HG03378 (cell line): ENCODE measurements around the gene SBSN.

ENCODE experiments used
- ATAC-seq: cut with Tn5 transposase; IDR thresholded peaks from one replicate; pipeline ENCODE4 v1.9.1; 2021; ENCODE audit warnings: mild to moderate bottlenecking, moderate library complexity; ENCODE audit not compliant: unreplicated experiment

SBSN gene

DNA sequence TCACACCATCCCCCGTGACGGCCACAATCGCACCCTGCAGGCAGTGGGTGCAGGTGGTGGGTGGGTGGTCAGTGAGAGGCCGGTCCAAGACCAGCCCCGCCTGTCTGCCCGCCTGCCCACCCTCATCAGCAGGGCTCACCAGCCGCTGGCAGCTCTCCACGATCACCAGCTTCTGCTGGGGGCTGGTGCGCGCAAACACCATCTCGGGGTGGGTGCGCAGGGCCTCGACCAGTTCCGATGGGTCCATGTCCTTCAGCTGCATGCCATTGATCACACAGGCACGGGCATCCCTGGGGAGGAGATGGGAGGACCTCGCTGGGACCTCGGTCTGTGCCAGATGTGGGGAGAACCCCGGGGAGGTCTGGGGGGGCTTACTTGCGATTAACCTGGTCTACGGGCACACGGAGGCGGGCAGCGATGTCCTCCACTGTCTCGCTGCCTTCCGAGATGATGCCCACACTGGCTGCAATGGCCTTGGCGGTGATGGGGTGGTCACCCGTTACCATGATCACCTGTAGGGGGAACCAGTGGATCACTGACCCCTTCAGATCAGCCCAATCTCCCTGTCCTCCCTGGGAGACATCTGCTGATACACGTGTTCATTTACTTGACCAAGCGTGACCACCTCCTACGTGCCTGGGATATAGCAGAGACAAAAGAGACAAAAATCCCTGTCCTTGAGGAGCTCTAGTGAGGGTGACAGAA, 27.3 kb upstream of the SBSN start:
- no peak for ATAC-seq

DNA sequence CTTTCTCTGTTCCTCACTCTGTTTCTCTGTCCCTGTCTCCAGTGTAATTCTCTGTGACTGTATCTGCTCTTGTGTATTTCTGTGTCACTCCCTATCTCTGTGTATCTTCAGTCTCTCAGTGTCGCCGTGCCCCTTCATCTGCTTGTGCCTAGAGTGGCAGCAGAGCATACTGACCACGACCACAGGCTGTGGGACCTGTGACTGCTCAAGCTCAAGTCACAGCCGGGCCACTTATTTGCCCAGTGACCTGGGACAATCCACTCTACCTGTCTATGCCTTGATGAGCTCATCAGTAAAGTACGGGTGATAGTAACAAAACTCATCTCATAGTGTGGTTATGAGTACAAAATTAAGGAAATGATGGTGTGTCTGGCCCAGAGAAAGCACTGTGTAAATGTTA, 26.0 kb upstream of the SBSN start:
- ATAC-seq = no peak

GRCh38 chr19:35553385-35554000, 25.4 kb upstream of the SBSN start:
- no peak for ATAC-seq

- ATAC-seq = no peak
Measured at GRCh38 chr19:35552534-35553384, 24.6 kb upstream of the SBSN start.

GRCh38 chr19:35551091-35551810, 23.1 kb upstream of the SBSN start:
- no peak for ATAC-seq

DNA sequence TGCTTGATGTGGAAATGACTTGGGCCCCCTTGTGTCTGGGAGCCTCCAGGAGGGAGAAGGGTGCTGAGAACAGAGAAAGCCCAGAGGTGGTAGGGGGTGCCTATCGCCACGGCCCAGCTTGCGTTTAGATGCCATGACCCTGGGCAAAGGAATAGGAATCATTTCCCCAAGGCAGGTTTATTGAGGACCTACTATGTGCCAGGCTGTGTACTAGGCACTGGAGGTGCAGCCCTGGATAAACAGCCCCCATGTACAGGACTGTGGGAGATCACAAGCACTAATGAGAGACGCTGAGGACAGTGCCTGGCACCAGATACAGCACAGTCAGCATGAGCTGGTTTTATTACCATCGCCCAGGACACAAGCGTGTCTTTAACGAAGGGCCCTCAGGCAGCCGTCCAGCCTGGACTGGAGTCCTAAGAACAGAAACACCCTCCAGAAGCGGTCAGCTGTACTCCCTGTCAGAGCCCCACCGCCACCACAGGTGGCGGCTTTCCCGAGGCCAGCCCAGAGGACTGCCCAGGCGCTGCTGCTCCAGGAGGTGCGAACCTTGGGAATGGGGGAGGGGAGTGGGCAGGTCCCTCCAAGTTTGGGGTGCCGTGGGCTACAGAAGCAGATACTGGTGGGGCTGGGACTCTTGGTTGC, 21.9 kb upstream of the SBSN start:
- ATAC-seq = no peak

DNA sequence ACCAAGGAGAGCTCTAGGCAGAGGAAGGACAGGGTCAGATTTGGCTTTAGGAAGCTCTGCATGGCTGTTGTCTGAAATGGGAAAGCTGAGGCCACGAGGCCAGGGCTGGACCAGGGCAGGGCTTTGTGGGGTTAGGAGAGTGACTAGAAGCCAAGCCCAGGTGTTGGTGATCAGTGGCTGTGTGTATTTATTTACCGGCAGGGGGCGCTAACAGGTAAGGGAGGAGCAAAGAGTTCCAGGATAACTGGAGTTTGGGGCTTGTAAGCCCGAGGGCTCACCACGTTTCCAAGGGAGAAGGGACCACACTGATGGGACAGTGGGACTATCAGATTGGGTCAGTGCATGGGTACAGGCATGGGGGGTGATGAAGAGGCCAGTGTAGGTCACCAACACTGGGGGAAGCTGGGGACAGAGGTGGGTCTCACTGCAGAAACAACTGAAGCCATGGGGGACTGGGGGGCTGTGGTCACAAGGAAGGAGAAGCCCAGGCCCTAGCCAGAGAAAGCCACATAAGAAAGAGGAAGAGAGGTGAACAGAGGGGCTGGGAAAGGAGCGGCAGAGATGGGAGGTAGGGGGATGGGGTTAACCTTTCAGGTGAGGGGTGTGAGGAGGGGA, 21.2 kb upstream of the SBSN start:
- ATAC-seq = no peak

GRCh38 chr19:35546532-35546931, 18.4 kb upstream of the SBSN start:
- no peak for ATAC-seq

DNA sequence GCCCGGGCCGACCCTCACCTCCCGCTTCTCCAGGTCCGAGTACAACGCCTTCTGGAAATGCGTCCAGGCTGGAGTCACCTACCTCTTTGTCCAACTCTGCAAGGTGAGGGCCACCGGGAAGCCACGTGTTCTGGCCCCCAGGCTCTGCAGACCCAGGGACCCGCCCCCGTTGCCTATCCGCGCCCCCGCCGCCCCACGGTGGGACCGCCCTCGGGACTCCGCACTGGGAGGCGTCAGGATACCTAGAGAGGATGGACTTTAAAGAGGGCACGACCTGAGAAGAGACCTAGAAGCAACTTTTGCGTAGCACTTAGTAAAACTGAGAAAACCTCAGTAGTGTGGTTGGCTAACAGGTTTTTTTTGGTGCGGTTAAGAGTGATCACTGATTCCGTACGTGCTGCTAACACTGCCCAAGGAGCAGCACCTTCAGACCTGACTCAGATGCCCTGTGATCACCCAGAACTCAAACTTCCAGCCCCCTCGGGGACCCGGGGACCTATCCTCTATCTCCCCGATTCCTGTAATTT, 17.8 kb upstream of the SBSN start:
- peak; percentile 34 for ATAC-seq

DNA sequence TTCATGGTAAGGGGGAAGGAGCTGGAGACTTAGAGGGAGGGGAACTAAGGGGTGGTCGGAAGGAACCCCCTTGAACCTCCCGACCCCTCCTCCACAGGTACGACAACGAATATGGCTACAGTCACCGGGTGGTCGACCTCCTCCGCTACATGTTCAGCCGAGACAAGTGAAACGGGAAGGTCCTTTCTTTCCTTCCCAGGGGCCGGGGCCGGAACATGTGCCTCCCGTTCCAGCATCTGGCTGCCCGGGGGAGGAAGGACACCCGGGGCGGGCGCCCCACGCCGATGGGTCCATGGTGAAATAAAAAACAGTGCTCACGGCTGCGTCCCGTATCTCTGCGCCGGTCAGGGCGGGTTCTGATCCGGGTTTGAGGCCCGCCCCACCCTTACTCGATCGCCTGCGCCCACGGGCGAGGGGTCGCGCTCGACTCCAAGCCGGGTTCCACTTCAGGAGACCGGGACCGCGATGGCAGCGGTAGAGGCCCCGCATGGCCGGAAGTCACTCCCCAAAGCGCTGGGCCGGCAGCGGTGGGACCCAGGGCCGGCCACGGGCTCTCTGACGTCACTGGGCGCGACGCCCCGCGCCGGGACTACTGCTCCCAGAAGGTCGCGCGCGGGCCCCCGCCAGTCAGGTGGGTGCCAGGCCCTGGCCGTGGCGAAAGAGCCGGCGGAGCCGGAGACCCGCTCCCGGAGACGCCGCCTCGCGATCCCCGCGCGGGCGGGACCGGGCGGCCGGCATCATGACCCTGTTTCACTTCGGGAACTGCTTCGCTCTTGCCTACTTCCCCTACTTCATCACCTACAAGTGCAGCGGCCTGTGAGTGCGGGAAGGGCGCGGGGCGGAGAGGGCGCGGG, 17.1 kb upstream of the SBSN start, which contains the start of gene TMEM147:
TMEM147 (plus strand) TSS at position 626 of the 854 bp plus-strand sequence; CDS start at position 740, 114 bp downstream.
- peak; percentile 41 for ATAC-seq

GRCh38 chr19:35544110-35544802, 16.1 kb upstream of the SBSN start:
- no peak for ATAC-seq

- no peak for ATAC-seq
Measured at GRCh38 chr19:35543280-35544109, 15.4 kb upstream of the SBSN start.

GRCh38 chr19:35542209-35542608, 14.1 kb upstream of the SBSN start:
- ATAC-seq = no peak

DNA sequence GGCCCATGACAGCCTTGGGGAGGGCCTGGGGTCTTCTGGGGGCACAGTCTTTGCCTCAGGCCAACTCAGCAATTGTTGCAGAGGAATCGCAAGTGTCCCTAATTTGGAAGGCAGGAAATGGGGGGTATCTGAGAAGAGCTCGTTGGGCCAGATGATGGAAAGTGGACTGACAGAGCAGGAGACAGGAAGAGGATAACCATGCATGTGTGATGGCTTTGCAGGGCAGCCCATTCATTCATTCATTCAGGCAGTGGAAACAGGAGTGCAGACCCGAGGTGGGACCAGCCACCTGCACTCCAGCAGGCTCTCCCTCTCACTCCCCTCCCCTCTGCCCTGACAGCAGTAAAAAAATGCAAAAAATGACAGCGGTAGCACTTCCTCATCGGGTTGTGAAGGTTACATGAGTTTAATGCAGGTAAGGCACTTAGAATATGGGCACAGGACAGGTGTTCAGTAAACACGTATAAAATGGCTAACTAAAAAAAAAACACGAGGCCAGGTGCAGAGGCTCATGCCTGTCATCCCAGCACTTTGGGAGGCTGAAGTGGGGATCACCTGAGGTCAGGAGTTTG, 12.3 kb upstream of the SBSN start:
- ATAC-seq = no peak

DNA sequence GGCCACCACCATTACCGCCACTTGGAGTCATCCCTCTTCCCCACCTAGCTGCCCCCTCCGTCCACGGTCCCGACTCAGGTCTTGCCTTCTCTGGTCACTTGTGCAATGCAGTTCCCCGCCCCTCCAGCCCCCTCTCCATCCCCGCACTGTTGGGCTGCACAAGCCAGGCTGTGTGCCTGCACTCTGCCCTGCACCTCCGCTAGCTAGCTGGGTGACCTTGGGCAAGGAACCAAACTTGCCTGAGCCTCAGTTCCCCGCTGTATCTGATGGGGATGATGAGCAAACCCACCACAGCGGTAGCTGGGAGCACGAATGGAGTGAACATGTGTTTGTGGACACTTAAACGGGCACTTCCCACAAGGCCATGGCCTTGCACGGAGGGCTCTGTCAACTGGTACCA, 11.7 kb upstream of the SBSN start:
- no peak for ATAC-seq

DNA sequence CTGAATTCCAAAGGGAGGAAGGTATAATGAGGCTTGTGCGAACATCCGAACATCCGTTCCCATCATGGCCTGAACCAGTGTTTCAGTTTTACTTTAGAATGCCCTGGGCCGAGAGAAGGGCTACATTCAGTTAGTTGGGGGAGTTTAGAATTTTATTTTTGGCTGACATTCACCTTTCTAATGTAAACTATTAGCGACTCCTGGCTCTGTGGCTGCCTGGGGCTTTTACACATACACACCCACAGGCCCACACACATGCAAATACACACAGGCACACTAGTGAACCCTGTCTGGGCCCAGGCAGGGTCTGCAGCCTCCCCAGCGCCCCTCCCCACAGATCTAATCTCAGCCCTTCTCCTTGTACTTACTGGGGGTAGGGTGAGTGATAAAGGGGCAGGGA, 11.2 kb upstream of the SBSN start:
- no peak for ATAC-seq

DNA sequence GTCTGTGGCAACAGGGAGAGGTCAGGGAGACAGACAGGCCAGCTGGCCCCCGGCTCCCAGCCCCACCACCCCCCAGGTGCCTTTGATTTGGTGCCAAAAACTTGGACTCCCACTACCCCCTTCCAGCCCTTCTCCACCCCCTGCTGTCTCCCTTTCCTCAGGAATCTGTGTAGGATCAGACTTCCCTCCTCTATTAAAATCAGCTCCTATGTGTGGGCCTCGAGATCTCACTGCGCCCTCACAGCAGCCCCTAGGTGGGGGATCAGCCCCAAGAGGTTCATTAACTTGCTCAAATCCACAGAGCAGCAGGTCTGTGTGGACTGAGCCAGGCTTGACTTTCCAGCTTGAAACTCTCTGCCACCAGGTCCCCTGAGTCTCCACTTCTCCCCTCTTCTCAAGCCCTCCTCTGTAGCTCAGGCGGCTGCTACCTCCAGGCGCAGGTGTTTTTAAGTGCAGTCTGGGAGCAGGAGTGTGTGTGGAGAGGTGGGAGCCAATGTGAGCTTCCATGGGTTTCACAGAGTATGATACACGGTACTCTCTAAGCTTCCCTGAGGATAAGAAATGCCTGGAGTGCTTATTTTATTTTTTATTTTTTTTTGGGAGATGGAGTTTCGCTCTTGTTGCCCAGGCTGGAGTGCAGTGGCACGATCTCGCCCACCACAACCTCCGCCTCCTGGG, 6.8 kb upstream of the SBSN start:
- no peak for ATAC-seq
